ENCODE results near the gene PIGQ. TPM values are rescaled to one million over a fixed set of nuclear protein-coding genes. Genes with fewer than 3 reads are reported as not detected.

PIGQ gene
- total RNA-seq, 4 donors from 2014 or later: 37.4 to 115 (median 56.0) TPM

GRCh38 chr16:633336-634050 is 63.7 kb downstream of the PIGQ start:
- Histone ChIP-seq H3K9me3 (no peaks in the 10 kb centered on the region), H3K4me3 (no peak overlapping the region), H3K36me3 (no peaks in the 10 kb centered on the region), H3K27ac (no peak overlapping the region), H3K27me3 (no peaks in the 10 kb centered on the region), H3K4me1 (peaks cover 11 to 33% (median 28%) of the 10 kb centered on the region in 4 donors)
- WGBS, 2 donors (ENCODE audit: low coverage in 1 of 2): 98 to 100% methylated on average over 2 to 64 of the region's 74 CpGs
- TF ChIP-seq EP300 (IDR thresholded peaks at IDR 0.05; ENCODE audit: low read depth): no peak
- no peak for TF ChIP-seq POLR2A (IDR thresholded peaks at IDR 0.05)
- no peak for TF ChIP-seq POLR2AphosphoS5 (IDR thresholded peaks at IDR 0.05)
- no peak for TF ChIP-seq CTCF (IDR thresholded peaks at IDR 0.05)
- intact Hi-C loops (cut with DNase I; ENCODE audit: low total_unique reads) (no loop called here), in situ Hi-C loops (cut with MboI; ENCODE audit: low pct_ligation_motif_present in 1 of 4, low pct_unique_long_range_greater_than_20kb in 1 of 4, low sequenced_read_pairs in 3 of 4) (no loop called here)
- DNase-seq: no peak

Small RNAs within 50 kb of the gene (small RNA-seq; reads per million reads assigned to genes)
- gene MIR3176 (0.12 to 2.1 (median 0.78) reads per million in 4 donors), gene MIR5587 (0 to 0.35 (median 0) reads per million in 4 donors), gene Z98883.1 (0 reads per million in 4 donors)

Other genes starting within 250 kb of the PIGQ start
- 10 to 100 TPM; 41.4 to 73.7 (median 58.7) TPM for gene AXIN1, start 217.2 kb upstream of the PIGQ start, total RNA-seq
- 10 to 100 TPM; 24.7 to 81.2 (median 53.0) TPM for gene MRPL28, start 199.4 kb upstream of the PIGQ start, total RNA-seq
- gene PGAP6, start 188.0 kb upstream of the PIGQ start, total RNA-seq: 100 to 1,000 TPM; 105 to 300 (median 179) TPM
- gene NME4, start 172.8 kb upstream of the PIGQ start, total RNA-seq: 10 to 100 TPM; 37.5 to 82.3 (median 58.1) TPM
- 100 to 1,000 TPM in 2 of 4 donors, 10 to 100 TPM in 2; 65.7 to 148 (median 108) TPM for gene DECR2, start 168.1 kb upstream of the PIGQ start, total RNA-seq
- gene RAB11FIP3, start 144.3 kb upstream of the PIGQ start, total RNA-seq: 10 to 100 TPM; 21.6 to 56.5 (median 42.2) TPM
- 100 to 1,000 TPM; 108 to 388 (median 175) TPM for gene CAPN15, start 42.3 kb upstream of the PIGQ start, total RNA-seq
- gene PRR35, start 9.6 kb upstream of the PIGQ start, total RNA-seq: not detected
- under 1 TPM in 3 of 4 donors, not detected in 1; 0.55 to 0.75 (median 0.64) TPM for gene NHLRC4, start 3.0 kb upstream of the PIGQ start, total RNA-seq
- gene RAB40C, start 20.1 kb downstream of the PIGQ start, total RNA-seq: 100 to 1,000 TPM in 2 of 4 donors, 10 to 100 TPM in 2; 54.8 to 111 (median 83.5) TPM
- gene WFIKKN1, start 61.0 kb downstream of the PIGQ start, total RNA-seq: 10 to 100 TPM in 1 of 4 donors, 1 to 10 TPM in 3; 2.3 to 13.1 (median 4.2) TPM
- 10 to 100 TPM; 32.6 to 91.8 (median 86.7) TPM for gene METTL26, start 66.3 kb downstream of the PIGQ start, total RNA-seq
- 100 to 1,000 TPM; 158 to 267 (median 211) TPM for gene MCRIP2, start 71.9 kb downstream of the PIGQ start, total RNA-seq
- 100 to 1,000 TPM in 2 of 4 donors, 10 to 100 TPM in 2; 23.0 to 166 (median 90.2) TPM for gene WDR90, start 79.4 kb downstream of the PIGQ start, total RNA-seq
- 100 to 1,000 TPM; 133 to 386 (median 259) TPM for gene RHOT2, start 98.2 kb downstream of the PIGQ start, total RNA-seq
- gene RHBDL1, start 105.7 kb downstream of the PIGQ start, total RNA-seq: 10 to 100 TPM in 2 of 4 donors, 1 to 10 TPM in 2; 1.8 to 39.3 (median 8.1) TPM
- 100 to 1,000 TPM in 3 of 4 donors, 10 to 100 TPM in 1; 51.9 to 190 (median 134) TPM for gene STUB1, start 110.4 kb downstream of the PIGQ start, total RNA-seq
- 100 to 1,000 TPM in 1 of 4 donors, 10 to 100 TPM in 3; 40.0 to 261 (median 58.6) TPM for gene JMJD8, start 114.4 kb downstream of the PIGQ start, total RNA-seq
- gene WDR24, start 120.4 kb downstream of the PIGQ start, total RNA-seq: 10 to 100 TPM in 2 of 4 donors, 1 to 10 TPM in 2; 3.4 to 15.3 (median 10.0) TPM
- gene FBXL16, start 135.8 kb downstream of the PIGQ start, total RNA-seq: 1 to 10 TPM in 2 of 4 donors, under 1 TPM in 1, not detected in 1; 0.60 to 3.5 (median 1.6) TPM
- gene METRN, start 145.2 kb downstream of the PIGQ start, total RNA-seq: 10 to 100 TPM in 3 of 4 donors, 1 to 10 TPM in 1; 4.9 to 47.2 (median 35.2) TPM
- gene ANTKMT, start 151.2 kb downstream of the PIGQ start, total RNA-seq: 10 to 100 TPM; 19.7 to 53.0 (median 38.2) TPM
- 10 to 100 TPM in 1 of 4 donors, 1 to 10 TPM in 1, under 1 TPM in 2; 0.40 to 24.3 (median 0.98) TPM for gene CCDC78, start 156.5 kb downstream of the PIGQ start, total RNA-seq
- gene HAGHL, start 157.1 kb downstream of the PIGQ start, total RNA-seq: 10 to 100 TPM in 1 of 4 donors, 1 to 10 TPM in 3; 1.2 to 12.3 (median 5.5) TPM
- 100 to 1,000 TPM in 2 of 4 donors, 10 to 100 TPM in 2; 59.1 to 346 (median 102) TPM for gene CIAO3, start 171.0 kb downstream of the PIGQ start, total RNA-seq
- gene MSLN, start 190.8 kb downstream of the PIGQ start, total RNA-seq: 10 to 100 TPM in 2 of 4 donors, 1 to 10 TPM in 1, not detected in 1; 4.9 to 21.2 (median 10.3) TPM
- 10 to 100 TPM; 16.1 to 71.4 (median 24.8) TPM for gene RPUSD1, start 218.4 kb downstream of the PIGQ start, total RNA-seq
- gene CHTF18, start 218.7 kb downstream of the PIGQ start, total RNA-seq: 10 to 100 TPM in 2 of 4 donors, 1 to 10 TPM in 2; 4.6 to 33.4 (median 12.9) TPM
- gene GNG13, start 230.8 kb downstream of the PIGQ start, total RNA-seq: under 1 TPM in 1 of 4 donors, not detected in 3; 0.48 TPM

Data from transverse colon (tissue), 4 donors.